SK-N-SH (cell line): ENCODE measurements around the gene CHD1L. TPM values are rescaled to one million over a fixed set of nuclear protein-coding genes. Genes with fewer than 3 reads are reported as not detected.

Source experiments
- CTCF ChIA-PET: fragments of 300-600, 350-600 bp; formaldehyde crosslinking; extraction: SDS; loops from one replicate; lab custom pipeline; 2021; lab: Yijun Ruan, JAX
- POLR2A ChIA-PET: fragments of 350-600 bp; sonication (Branson Sonifier 250); formaldehyde crosslinking; extraction: SDS; loops from one replicate; lab custom pipeline; 2020; ENCODE audit warnings: antibody characterized with exemption, inconsistent platforms; lab: Yijun Ruan, JAX
- DNase-seq: peaks from one replicate; pipeline ENCODE4 v3.0.0; 2012
- H2AFZ ChIP-seq: fragments of 200-600 bp; sonication (generic); 2 replicates; pipeline ENCODE4 v1.8.1; 2016; ENCODE audit warnings: antibody characterized with exemption, mild to moderate bottlenecking, low read depth
- H3F3A ChIP-seq: fragments of 200-600 bp; sonication (generic); replicated peaks from 2 replicates; pipeline ENCODE3; 2016; ENCODE audit warnings: antibody characterized with exemption, mild to moderate bottlenecking; ENCODE audit not compliant: insufficient read depth
- H3K27ac ChIP-seq, 2 experiments: fragments of 200-500 bp in 1 of 2; fragments of 200-600 bp in 1 of 2; sonication (Bioruptor generic) in 1 of 2; sonication (generic), shearing (Covaris generic) in 1 of 2; 2 replicates each; pipeline versions ENCODE4 v1.5.1 to v1.6.1; 2014 to 2016; ENCODE audit warnings: low read depth in 2 of 2, inconsistent platforms in 1 of 2, low read length in 1 of 2, mild to moderate bottlenecking in 1 of 2, mixed read lengths in 1 of 2
- H3K27me3 ChIP-seq: fragments of 200-600 bp; sonication (generic), shearing (Covaris generic); 2 replicates; pipeline ENCODE4 v1.6.1; 2016; ENCODE audit warnings: mixed run types; ENCODE audit not compliant: insufficient read depth
- H3K36me3 ChIP-seq, 2 experiments: fragments of 200-500 bp in 1 of 2; fragments of 200-600 bp in 1 of 2; sonication (Bioruptor generic) in 1 of 2; sonication (generic) in 1 of 2; replicated peaks in 1 of 2; 2 replicates each; pipeline versions ENCODE3 to v1.5.1; 2014 to 2016; ENCODE audit warnings: low read length in 1 of 2, mild to moderate bottlenecking in 1 of 2; ENCODE audit not compliant: insufficient read depth in 2 of 2, control insufficient read depth in 1 of 2
- H3K4me1 ChIP-seq, 2 experiments: fragments of 200-500 bp in 1 of 2; fragments of 200-600 bp in 1 of 2; sonication (Bioruptor generic) in 1 of 2; sonication (generic), shearing (Covaris generic) in 1 of 2; 2 replicates each; pipeline versions ENCODE4 v1.5.1 to v1.6.1; 2014 to 2016; ENCODE audit warnings: low read depth in 1 of 2, low read length in 1 of 2, mixed run types in 1 of 2; ENCODE audit not compliant: insufficient read depth in 2 of 2, control insufficient read depth in 1 of 2
- H3K4me2 ChIP-seq: fragments of 200-600 bp; sonication (generic), shearing (Covaris generic); 2 replicates; pipeline ENCODE4 v1.6.1; 2017; ENCODE audit warnings: mixed run types
- H3K4me3 ChIP-seq, 2 experiments: fragments of 200-500 bp in 1 of 2; fragments of 200-600 bp in 1 of 2; sonication (Bioruptor generic) in 1 of 2; sonication (generic), shearing (Covaris generic) in 1 of 2; 2 replicates each; pipeline versions ENCODE4 v1.5.1 to v1.8.1; 2014 to 2016; ENCODE audit warnings: low read depth in 2 of 2, inconsistent platforms in 1 of 2, low read length in 1 of 2, mild to moderate bottlenecking in 1 of 2, mixed read lengths in 1 of 2, moderate library complexity in 1 of 2
- H3K79me2 ChIP-seq: fragments of 200-600 bp; sonication (generic); 2 replicates; pipeline ENCODE4 v1.8.1; 2017; ENCODE audit warnings: mild to moderate bottlenecking; ENCODE audit not compliant: insufficient read depth
- H3K9ac ChIP-seq: fragments of 200-600 bp; sonication (generic); 2 replicates; pipeline ENCODE4 v1.6.1; 2017; ENCODE audit warnings: mixed run types
- H3K9me2 ChIP-seq: fragments of 200-600 bp; sonication (generic); 2 replicates; pipeline ENCODE4 v1.6.1; 2017; ENCODE audit warnings: mixed run types
- H3K9me3 ChIP-seq: fragments of 200-600 bp; sonication (generic); 2 replicates; pipeline ENCODE4 v1.6.1; 2017; ENCODE audit warnings: mixed run types, mild to moderate bottlenecking, moderate library complexity
- H4K20me1 ChIP-seq: fragments of 200-600 bp; sonication (generic); 2 replicates; pipeline ENCODE4 v1.6.1; 2017; ENCODE audit warnings: mild to moderate bottlenecking, mixed run types; ENCODE audit not compliant: insufficient read depth
- FOXM1 ChIP-seq: IDR thresholded peaks from 2 replicates; pipeline ENCODE4 v1.4.0; 2012; ENCODE audit warnings: low read depth, mild to moderate bottlenecking
- GABPA ChIP-seq: IDR thresholded peaks from 2 replicates; pipeline ENCODE4 v1.4.0; 2012; ENCODE audit warnings: low read depth, mild to moderate bottlenecking
- JUND ChIP-seq: IDR thresholded peaks from 2 replicates; pipeline ENCODE4 v1.4.0; 2012
- MXI1 ChIP-seq: IDR thresholded peaks from 2 replicates; pipeline ENCODE4 v1.6.1; 2012; ENCODE audit warnings: mild to moderate bottlenecking, low read depth, low read length, improper control_type of control experiment
- POLR2AphosphoS5 ChIP-seq: IDR thresholded peaks from 2 replicates; pipeline ENCODE4 v1.6.1; 2012; ENCODE audit warnings: low read depth, low read length
- RCOR1 ChIP-seq: fragments of 150-350 bp; IDR thresholded peaks from 2 replicates; pipeline ENCODE4 v1.6.1; 2017; ENCODE audit warnings: antibody characterized with exemption, low read length
- RFX5 ChIP-seq: IDR thresholded peaks from 2 replicates; pipeline ENCODE4 v1.6.1; 2012; ENCODE audit warnings: mild to moderate bottlenecking, improper control_type of control experiment, low read length
- SIN3A ChIP-seq: IDR thresholded peaks from 2 replicates; pipeline ENCODE4 v1.6.1; 2012; ENCODE audit warnings: low read depth, mild to moderate bottlenecking, low read length, moderate library complexity, borderline replicate concordance
- WGBS: methylation state at CpG from one replicate; pipeline ENCODE4 v1.1.6; 2017; ENCODE audit warnings: low lambda C conversion rate; 5-methylcytosine and 5-hydroxymethylcytosine counted together
- polyA plus RNA-seq, 3 experiments: library from polyadenylated mRNA; depleted of rRNA; stranded (reverse); fragments of >200 nt; gene quantifications; 2 replicates each; pipeline ENCODE4 v1.2.3, GENCODE V29; 2012
- TF ChIP-seq, protein P1 (sequence below): IDR thresholded peaks from 2 replicates; pipeline ENCODE4 v1.6.1; 2012; ENCODE audit warnings: mild to moderate bottlenecking, low read depth, low read length, moderate library complexity
- TF ChIP-seq, protein P2 (sequence below): IDR thresholded peaks from 2 replicates; pipeline ENCODE4 v1.4.0; 2012; ENCODE audit warnings: low read depth, borderline replicate concordance
- TF ChIP-seq, protein P3 (sequence below): fragments of 150-350 bp; IDR thresholded peaks from 2 replicates; pipeline ENCODE4 v1.6.1; 2017; ENCODE audit warnings: antibody characterized with exemption, low read length, low read depth, borderline replicate concordance
- TF ChIP-seq, protein P4 (sequence below): IDR thresholded peaks from 2 replicates; pipeline ENCODE4 v1.4.0; 2012; ENCODE audit warnings: low read depth

Gene CHD1L
- polyA plus RNA-seq, 1 of the 3 experiments (the other 2 are of a cell fraction), result 24.7 TPM

DNA sequence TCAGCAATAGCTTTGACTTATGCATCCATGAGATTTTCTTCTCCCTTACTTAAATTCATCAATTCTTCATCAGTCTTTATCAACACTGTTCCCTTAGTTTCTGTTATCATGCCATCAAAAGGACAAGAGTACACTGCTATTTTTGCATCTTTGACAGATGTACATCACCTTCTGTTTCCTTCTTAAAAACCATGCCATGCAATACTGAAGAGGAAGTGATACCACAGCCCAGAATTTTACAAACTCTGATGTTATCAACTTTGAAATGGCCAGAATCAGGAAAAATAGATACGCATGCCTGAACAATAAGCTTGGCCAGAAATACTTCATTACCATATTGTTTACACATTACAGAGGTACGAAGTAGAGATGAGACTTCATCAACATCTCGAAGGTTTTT lies 38.4 kb upstream of the CHD1L start:
- Histone ChIP-seq H3K4me3 (no peak overlapping the region), H2AFZ (no peak overlapping the region), H3K9me3 (no peaks in the 10 kb centered on the region), H4K20me1 (no peaks in the 10 kb centered on the region), H3K79me2 (no peaks in the 10 kb centered on the region), H3K9me2 (no peaks in the 10 kb centered on the region), H3F3A (no peaks in the 10 kb centered on the region), H3K9ac (no peak overlapping the region), H3K4me1 (no peaks in the 10 kb centered on the region), H3K4me2 (no peak overlapping the region), H3K27me3 (no peaks in the 10 kb centered on the region), H3K27ac (no peak overlapping the region), H3K36me3 (no peaks in the 10 kb centered on the region)
- POLR2A ChIA-PET, result no interaction called here
- 55% methylated on average over 3 of the region's 3 CpGs for WGBS
- TF ChIP-seq, protein P1, sequence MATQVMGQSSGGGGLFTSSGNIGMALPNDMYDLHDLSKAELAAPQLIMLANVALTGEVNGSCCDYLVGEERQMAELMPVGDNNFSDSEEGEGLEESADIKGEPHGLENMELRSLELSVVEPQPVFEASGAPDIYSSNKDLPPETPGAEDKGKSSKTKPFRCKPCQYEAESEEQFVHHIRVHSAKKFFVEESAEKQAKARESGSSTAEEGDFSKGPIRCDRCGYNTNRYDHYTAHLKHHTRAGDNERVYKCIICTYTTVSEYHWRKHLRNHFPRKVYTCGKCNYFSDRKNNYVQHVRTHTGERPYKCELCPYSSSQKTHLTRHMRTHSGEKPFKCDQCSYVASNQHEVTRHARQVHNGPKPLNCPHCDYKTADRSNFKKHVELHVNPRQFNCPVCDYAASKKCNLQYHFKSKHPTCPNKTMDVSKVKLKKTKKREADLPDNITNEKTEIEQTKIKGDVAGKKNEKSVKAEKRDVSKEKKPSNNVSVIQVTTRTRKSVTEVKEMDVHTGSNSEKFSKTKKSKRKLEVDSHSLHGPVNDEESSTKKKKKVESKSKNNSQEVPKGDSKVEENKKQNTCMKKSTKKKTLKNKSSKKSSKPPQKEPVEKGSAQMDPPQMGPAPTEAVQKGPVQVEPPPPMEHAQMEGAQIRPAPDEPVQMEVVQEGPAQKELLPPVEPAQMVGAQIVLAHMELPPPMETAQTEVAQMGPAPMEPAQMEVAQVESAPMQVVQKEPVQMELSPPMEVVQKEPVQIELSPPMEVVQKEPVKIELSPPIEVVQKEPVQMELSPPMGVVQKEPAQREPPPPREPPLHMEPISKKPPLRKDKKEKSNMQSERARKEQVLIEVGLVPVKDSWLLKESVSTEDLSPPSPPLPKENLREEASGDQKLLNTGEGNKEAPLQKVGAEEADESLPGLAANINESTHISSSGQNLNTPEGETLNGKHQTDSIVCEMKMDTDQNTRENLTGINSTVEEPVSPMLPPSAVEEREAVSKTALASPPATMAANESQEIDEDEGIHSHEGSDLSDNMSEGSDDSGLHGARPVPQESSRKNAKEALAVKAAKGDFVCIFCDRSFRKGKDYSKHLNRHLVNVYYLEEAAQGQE, result no peak
- TF ChIP-seq POLR2AphosphoS5 (no peak), GABPA (no peak), FOXM1 (no peak), RCOR1 (no peak), SIN3A (no peak), JUND (no peak), MXI1 (no peak), RFX5 (no peak)
- TF ChIP-seq, protein P2, sequence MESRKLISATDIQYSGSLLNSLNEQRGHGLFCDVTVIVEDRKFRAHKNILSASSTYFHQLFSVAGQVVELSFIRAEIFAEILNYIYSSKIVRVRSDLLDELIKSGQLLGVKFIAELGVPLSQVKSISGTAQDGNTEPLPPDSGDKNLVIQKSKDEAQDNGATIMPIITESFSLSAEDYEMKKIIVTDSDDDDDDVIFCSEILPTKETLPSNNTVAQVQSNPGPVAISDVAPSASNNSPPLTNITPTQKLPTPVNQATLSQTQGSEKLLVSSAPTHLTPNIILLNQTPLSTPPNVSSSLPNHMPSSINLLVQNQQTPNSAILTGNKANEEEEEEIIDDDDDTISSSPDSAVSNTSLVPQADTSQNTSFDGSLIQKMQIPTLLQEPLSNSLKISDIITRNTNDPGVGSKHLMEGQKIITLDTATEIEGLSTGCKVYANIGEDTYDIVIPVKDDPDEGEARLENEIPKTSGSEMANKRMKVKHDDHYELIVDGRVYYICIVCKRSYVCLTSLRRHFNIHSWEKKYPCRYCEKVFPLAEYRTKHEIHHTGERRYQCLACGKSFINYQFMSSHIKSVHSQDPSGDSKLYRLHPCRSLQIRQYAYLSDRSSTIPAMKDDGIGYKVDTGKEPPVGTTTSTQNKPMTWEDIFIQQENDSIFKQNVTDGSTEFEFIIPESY, result no peak
- TF ChIP-seq, protein P3, sequence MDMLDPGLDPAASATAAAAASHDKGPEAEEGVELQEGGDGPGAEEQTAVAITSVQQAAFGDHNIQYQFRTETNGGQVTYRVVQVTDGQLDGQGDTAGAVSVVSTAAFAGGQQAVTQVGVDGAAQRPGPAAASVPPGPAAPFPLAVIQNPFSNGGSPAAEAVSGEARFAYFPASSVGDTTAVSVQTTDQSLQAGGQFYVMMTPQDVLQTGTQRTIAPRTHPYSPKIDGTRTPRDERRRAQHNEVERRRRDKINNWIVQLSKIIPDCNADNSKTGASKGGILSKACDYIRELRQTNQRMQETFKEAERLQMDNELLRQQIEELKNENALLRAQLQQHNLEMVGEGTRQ, result no peak
- TF ChIP-seq, protein P4, sequence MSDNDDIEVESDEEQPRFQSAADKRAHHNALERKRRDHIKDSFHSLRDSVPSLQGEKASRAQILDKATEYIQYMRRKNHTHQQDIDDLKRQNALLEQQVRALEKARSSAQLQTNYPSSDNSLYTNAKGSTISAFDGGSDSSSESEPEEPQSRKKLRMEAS, result no peak
- CTCF ChIA-PET, result interaction anchor here (0.7 to 1.4 kb wide), 2 partner anchors 38 to 39 kb away, joined by 3 to 4 read pairs; partner anchors contain the start of gene CHD1L
- DNase-seq, result no peak
